ENCODE measurements around the gene TEX51.
A peak's percentile ranks its signal among the peaks of the same experiment; 100 is the strongest.

The TEX51 gene

GRCh38 chr2:126916744-126917143 is 18.1 kb downstream of the TEX51 start:
- DNase-seq, result no peak

GRCh38 chr2:126921066-126921465 is 22.4 kb downstream of the TEX51 start:
- no peak for DNase-seq

GRCh38 chr2:126930970-126931590 is 32.4 kb downstream of the TEX51 start:
- DNase-seq, result no peak

- DNase-seq, result no peak
These were observed 33.8 kb downstream of the TEX51 start for GRCh38 chr2:126932529-126932928.

GRCh38 chr2:126932966-126933710 is 34.4 kb downstream of the TEX51 start:
- no peak for DNase-seq

- DNase-seq, result no peak
These were observed 35.0 kb downstream of the TEX51 start for GRCh38 chr2:126933711-126934091.

GRCh38 chr2:126934809-126935208 is 36.1 kb downstream of the TEX51 start:
- no peak for DNase-seq

- DNase-seq, result no peak
These were observed 37.1 kb downstream of the TEX51 start for GRCh38 chr2:126935774-126936173.

GRCh38 chr2:126936219-126936723 is 37.6 kb downstream of the TEX51 start:
- no peak for DNase-seq

- DNase-seq, result no peak
These were observed 41.6 kb downstream of the TEX51 start for GRCh38 chr2:126940331-126940730.

- no peak for DNase-seq
These were observed 43.9 kb downstream of the TEX51 start for GRCh38 chr2:126942427-126943203.

- no peak for DNase-seq
These were observed 45.1 kb downstream of the TEX51 start for GRCh38 chr2:126943612-126944348.

- peak in 3 of 4 experiments; percentile 10 to 19 (median 14) for DNase-seq
These were observed 46.4 kb downstream of the TEX51 start for GRCh38 chr2:126945118-126945517.

- DNase-seq, result no peak
These were observed 47.8 kb downstream of the TEX51 start for GRCh38 chr2:126946318-126947102.

GRCh38 chr2:126947103-126947429 is 48.4 kb downstream of the TEX51 start:
- no peak for DNase-seq

- peak; percentile 49 to 70 (median 62) for DNase-seq
These were observed 51.1 kb downstream of the TEX51 start for GRCh38 chr2:126949775-126950174.

- DNase-seq, result no peak
These were observed 51.8 kb downstream of the TEX51 start for GRCh38 chr2:126950504-126950903.
